ENCODE results near the gene FBXO15.

FBXO15 gene

DNA sequence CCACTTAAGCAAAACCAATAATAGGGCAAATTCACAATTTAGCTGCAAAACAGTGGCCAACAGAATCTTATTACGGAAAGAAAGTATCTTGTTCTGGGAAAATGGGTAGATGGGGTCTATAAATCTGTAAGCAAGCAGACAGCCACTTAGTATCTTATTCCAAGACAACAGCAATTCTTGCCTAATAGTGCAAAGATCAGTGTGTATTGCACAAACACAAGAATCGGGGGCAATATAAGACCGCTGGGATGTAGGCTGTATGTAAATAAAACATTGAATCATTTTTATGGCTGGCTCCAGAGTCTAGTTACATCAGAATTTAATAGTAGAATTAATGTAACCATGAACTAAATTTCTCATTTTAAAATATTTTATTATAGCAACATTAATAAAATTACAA, 85.6 kb downstream of the FBXO15 start:
- DNase-seq (ENCODE audit: low spot score) = no peak

DNA sequence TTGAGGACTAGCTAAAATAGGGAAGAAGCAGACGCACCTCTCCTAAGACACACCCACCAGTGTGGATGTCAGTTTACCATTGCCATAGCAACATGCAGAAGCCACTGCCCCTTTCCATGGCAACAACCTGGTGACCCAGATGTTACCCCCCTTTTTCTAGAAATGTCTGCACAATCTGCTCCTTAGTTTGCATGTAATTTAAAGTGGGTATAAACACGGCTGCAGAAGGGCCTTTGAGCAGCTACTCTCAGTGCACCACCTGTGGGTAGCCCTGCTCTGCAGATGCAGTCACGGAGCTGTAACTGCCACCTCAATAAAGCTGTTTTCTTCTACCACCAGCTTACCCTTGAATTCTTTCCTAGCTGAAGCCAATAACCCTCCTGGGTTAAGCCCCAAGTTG, 87.1 kb downstream of the FBXO15 start:
- no peak for DNase-seq (ENCODE audit: low spot score)

DNA sequence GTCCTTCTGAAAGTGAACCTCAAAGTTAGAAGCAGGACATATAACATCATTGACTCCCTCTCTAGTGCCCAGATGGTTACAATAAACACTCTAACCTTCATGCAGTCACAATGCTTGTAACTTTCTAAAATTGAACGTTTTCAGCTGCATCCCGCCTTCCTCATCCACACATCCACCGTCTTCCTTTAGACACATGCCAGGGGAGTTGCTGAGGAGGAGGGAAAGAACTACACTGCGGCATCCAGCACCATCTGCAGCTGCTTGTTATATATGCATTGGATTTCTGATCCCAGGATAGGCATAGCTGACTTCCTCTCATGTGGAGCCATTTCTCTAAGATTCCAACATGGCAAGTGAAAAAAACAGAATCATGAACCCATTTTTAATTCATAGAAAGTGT, 96.8 kb downstream of the FBXO15 start:
- DNase-seq (ENCODE audit: low spot score) = no peak

DNA sequence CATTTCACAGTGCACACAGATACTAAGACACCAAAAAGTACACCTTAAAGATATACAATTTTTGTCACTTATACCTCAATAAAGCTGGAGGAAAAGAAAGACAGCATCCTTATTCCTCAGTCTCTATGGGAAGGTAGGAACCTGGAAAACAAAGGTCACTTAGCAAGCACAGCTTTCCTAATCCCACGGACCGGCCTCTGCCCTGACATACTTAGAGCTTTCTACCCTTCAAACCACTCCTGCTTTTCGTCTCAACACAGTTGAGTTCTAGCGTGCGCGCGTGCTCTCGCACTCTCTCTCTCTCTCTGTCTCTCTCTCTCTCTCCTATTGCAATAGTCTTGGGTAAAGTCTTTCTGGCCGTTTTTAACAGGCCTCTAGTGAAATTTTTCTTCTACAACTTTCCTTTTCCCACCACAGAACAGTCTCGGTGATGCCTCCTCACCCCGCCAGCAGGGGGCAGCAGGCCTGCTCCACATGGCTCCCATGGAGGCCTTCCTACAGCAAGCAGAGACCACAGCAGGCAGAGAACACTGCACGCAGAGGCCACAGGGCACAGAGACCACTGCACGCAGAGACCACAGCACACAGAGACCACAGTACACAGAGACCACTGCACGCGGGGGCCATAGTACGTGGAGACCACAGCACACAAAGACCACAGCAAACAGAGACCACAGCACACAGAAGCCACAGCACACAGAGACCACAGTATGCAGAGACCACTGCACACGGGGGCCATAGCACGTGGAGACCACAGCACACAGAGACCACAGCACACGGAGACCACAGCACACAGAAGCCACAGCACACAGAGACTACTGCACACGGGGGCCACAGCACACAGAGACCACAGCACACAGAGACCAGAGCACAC, 106.9 kb downstream of the FBXO15 start:
- peak; percentile 7 for DNase-seq (ENCODE audit: low spot score)

DNA sequence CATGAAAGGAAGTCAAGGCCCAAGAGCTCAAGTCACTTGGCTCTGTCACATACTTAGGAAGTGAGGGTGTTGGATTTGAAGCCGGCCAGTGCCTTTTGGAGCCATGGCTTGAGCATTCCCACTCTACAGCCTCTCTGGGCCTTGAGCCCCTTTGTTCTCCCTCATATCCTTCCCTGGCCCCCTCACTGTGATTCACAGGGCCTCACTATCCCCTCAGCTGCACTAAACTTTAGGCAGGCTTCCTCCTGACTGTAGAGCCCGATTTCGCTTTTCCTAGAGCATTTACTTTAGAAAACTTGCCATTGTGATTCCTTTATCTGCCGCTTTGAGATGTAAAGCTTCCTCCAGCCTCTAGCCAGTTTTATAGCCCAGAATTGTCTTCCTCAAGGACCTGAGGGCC, 107.6 kb downstream of the FBXO15 start:
- no peak for DNase-seq (ENCODE audit: low spot score)

DNA sequence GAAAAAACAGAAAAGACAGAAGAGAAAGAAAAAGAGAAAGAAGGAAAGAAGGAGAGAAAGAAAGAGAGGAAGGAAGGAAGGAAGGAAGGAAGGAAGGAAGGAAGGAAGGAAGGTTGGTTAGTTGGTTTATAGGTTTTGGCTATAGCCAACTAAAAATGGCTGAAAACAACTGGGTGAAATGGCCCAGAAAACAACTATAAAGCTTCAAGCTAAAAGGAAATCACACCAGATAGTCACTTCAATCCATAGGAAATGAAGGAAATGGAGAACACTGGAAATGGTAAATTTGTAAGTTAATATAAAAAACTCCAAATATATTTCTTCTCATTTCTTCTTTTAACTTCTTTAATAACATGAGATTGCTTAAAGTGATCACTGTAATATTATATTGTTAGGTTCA, 118.5 kb downstream of the FBXO15 start:
- DNase-seq (ENCODE audit: low spot score) = no peak

All from SW480 (cell line).